Skeletal muscle cell (primary cell): ENCODE results near the gene ASAP2.

Source experiments
- DNase-seq: peaks from one replicate; pipeline ENCODE4 v3.0.0-alpha.2; 2010; ENCODE audit warnings: low read depth
- H3K4me3 ChIP-seq: 2 replicates; pipeline ENCODE4 v1.5.1; 2011; ENCODE audit warnings: low read depth, mild to moderate bottlenecking, control low read depth, low read length, moderate library complexity

Gene ASAP2

DNA sequence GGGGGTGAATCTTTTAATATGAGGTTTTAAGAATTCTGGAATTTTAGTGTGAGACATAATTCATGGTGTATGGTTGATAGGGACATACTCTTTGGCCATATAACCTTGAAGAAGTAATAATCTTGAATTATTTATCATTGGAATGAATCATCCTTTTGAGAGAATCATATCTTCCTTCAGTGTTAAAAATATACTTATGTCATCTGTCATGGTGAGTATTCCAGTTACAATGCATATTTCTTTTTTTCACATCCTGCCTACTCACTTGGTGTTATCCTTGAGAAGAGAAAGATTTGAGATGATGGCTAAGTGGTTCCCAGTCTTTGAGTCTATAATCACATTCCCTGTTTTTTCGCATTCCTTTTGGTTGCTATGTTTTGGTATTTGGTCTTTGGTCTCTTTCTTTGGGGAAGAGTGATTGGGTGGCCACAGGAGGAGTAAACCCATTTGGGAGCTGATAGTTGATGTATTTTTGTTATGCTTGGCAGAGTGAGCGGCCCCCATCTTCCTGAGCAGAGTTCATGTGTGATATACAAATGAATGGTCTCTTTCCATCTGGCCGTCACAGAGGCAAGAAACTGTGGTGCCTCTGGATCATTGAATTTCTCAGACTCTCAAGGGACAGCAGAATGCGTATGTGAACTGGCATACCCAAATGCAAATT is 21.6 kb downstream of the ASAP2 start:
- no peak overlapping the region for H3K4me3 ChIP-seq
- no peak for DNase-seq

DNA sequence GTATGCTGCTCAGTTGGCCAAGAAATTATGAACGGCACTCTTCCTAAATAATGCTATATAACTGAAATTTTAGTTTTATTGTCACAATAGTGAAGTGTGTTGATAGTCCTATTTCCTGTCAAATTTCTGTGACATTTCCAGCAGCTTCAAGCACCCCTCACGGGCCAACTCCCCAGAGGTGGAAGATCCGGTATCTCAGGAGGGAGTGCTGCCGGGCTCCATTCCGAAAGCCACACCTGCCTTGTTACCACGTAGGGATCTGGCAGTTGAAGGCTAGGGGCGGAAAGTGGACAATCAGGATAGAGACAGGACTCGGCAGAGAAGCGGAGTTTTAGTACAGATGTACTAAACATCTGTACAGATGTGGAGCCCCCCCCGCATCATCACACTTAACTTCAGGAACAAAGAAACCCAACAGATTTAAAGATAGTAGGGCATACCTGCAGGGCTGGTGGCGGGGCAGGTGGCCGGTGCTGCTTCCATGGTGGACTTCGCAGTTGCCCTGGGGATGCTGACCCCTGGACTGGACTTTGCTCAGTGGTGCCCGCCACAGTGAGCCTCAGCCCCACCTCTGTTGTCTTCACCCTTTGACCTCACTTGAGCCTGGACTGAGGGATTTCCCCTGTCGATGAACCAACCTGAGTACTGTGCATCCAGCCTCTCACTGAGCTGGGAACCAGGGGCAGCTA is 22.3 kb downstream of the ASAP2 start:
- H3K4me3 ChIP-seq = no peak overlapping the region
- no peak for DNase-seq

DNA sequence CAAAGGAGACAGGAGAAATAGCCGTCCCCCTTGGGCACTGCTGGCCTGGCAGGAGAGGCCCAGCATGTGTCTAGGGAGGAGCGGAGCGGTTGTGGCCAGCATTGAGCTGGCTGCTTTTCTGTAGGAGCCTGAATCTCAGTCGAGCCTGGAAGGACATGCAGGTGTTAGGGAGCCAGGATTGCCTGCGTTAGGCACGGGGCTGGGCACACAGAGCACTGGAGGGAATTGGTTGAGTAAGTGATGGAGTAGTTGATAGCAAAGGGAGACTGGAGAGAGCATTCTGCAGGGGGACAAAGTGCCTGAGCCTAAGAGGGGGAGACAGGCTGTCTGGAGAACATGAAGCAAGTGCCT is 22.8 kb downstream of the ASAP2 start:
- DNase-seq = no peak
- no peak overlapping the region for H3K4me3 ChIP-seq

DNA sequence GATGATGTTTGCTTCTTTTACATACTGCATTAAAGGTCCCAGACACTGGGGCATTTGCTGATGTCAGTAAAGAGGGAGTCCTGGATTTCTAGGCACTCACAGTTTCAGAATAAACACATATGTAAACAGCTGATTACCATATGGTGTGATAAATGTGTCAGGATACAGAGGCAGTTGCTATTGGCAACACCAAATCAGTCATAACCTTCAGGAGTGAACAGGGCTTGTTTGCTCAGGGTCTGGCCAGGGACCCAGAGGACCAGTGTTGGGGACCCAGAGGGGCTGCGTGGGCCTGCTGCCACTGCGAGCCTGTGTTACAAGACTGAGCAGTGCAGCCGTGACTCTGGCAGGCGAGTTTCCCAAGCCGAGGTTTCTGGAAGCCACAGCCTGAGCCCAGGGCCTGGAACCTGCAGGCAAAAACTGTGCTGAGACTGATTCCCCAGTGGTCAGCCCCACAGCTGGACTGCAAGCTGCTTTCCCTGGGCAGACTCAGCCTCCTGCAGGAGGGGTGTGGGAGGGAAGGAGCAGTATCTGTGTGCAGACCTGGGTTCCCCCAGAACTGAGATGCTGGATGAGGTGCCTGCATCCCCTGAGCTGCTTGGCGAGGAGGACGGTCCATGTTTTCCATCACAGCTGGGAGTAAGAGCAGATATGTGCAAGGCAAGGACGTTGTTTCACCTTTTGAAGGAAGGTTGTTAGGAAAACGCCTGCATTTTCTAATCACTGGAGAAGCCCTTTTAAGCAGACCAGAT is 23.6 kb downstream of the ASAP2 start:
- no peak for DNase-seq
- no peak overlapping the region for H3K4me3 ChIP-seq

DNA sequence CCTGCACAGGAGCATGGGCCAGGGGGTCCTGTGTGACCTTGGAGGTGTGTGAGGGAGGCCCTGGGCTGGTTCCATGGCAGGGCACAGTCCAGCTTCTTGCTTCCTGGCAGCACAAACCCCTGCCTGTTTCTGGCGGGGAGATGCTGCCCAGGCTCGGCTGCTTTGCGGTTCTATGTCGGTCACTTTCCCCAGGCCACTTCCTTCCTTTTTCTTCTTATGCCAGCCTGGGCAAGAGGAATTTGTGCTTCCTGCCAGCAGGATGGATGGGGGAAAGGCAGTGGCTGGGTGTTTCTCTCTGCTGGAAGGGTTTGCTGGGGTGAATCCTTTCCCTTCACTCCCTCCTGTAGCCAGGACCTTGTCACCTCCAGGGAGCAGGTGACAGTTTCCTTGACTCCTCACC is 24.3 kb downstream of the ASAP2 start:
- no peak overlapping the region for H3K4me3 ChIP-seq
- no peak for DNase-seq

DNA sequence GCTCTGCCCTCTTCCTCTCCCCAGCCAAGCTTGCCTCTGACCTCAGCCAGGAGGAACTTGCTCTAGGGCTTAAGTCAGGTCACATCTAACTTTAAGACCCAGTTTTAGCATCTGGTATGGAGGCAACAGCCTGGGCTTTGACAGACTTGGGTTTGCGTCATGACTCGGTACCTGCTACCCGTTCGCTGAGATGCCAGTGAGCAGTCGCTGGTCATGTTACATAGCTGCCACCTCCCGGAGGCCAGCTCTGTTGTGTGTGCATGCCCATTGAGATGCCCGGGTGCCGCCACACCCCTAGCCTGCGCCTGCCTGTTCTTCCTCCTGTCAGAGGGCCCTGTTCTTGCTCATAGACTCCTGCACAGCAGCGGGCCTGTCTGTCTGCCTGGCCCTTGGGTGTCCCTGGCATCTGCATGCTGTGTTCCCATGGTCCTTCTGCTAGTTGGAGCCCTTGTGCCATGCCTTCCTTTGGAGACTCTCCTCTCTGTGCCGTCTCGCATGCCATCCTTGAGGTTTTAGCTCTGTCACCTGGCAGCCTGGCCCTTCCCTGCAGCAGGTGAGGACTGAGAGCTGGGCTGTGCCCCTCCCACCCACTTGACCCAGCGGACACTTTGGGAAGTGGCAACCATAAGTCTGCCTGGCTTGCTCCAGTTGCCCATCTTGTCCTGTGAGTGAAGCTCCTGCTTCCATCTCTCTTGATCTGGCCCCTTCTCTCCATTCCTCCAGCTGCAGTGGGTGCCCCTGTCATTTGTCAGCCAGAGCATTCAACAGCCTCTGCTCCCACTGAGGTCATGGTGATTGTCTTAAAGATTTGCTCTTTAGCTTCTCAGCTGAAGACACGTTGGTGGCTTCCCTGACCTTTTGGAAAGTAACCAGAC is 24.9 kb downstream of the ASAP2 start:
- DNase-seq = no peak

DNA sequence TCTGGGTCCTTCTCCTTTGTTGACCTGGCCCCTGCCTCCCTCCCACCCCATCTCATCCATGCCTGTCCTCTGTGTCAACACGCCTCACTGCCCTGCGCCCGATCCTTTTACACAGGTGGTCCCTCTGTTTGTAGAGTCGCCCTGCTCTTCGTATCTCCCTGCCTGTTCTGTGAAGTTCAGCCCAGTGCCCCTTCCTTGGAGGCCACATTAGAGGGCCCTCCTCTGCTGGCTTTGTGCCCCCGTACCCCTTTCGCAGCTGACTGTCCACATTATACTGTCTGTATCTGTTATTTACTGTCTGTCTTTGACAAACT is 25.5 kb downstream of the ASAP2 start:
- DNase-seq = no peak

More for the DNA sequence above, 24.9 kb downstream of the ASAP2 start:
- no peak overlapping the region for H3K4me3 ChIP-seq

DNA sequence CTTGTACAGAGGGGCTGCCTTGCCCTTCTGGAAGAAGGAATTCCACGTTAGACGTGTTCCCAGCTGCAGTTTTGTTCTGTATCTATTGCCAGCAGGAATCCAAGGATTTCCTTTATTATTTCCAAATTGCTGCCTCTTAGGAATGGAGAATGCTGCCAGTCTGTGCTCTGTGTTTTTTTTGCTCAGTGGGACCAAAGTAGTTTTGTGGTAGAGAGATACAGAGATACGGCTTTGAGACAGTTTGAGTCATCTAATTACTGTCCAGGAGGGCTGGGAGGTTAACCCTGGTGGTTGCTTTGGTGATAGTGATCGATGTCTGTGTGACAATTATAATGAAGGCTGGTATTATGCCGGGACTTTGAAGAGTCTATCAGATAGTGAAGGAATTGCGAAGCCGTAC is 26.3 kb downstream of the ASAP2 start:
- DNase-seq = no peak
- H3K4me3 ChIP-seq = no peak overlapping the region

More for the DNA sequence above, 25.5 kb downstream of the ASAP2 start:
- H3K4me3 ChIP-seq = no peak overlapping the region

DNA sequence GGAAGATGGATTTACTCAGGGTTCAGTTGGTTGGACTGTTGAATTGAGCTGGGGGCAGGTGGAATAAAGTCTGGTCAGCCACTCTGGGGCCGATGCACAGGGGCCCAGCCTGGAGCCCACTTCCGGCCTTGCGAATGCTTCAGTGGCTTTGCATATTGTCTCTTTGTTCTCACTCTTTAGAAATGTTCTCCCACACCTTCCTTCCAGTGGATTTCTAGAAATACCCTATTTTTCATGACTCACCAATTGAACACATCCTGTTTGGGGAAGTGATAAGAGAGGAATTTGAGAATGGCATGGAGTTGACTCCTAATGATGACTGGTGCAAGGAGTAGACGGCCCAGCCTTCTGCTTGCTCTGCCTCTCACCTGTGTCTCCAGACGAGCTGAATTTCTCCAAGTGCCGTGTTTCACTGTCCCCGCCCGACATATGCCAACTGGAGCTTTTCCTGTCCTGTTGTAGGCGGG is 28.1 kb downstream of the ASAP2 start:
- DNase-seq = no peak
- H3K4me3 ChIP-seq = no peak overlapping the region

DNA sequence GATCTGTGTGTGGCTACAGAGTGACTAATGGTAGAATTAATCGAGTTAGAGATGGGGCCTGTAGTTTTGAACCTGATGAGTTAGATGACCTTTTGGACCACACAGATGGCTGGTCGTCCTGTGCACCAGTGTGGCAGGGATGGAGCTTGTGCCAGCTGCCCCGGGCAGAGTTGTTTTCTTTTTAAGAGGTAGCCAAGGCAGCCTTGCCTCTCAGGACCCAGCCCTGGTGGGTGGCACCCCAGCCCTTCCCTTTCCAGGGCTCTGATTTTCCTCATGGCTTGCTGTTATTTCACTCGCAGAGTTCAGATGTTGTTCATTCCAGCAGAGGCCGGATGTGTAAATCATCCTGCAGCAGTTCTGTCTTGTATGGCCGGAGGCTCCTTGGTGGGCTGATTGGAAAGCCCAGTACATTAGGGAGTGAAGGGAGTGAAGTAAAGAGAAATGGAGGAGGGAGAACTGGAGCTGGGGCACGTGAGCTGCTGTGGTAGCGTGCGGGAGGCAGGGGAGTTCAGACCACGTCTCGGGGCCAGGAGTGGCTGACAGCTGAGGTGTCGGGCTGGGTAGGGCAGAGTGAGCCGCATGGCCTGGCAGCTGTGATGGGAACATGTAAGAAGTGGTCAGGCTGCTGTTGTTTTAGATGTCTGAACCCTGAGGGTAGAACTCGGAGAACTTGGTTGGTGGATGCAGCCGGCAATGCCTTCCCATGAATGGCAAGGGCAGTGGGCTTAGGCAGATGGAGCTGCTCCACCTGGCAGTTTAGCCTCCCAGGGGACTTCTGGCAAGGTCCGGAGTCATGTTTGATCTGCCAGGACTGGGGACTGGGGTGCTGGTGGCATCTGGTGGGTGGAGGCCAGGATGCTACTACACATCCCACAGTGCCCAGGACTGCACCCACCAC is 28.8 kb downstream of the ASAP2 start:
- no peak for DNase-seq

DNA sequence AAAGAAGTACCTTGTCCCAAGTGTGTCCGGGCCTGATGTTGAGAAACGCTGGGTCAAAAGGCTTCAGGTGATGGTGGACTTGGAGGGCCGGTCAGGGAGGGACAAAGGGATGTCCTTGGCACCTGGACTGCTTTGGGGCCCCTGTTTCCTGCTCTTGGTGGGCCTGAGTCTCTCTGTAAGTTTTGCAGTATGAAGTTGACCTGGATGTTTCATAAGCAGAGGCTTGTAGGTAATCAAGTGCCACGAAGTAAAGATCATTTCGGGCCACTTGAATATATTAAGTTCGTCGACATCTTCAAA is 29.4 kb downstream of the ASAP2 start:
- no peak for DNase-seq
- no peak overlapping the region for H3K4me3 ChIP-seq

More for the DNA sequence above, 28.8 kb downstream of the ASAP2 start:
- H3K4me3 ChIP-seq = no peak overlapping the region

DNA sequence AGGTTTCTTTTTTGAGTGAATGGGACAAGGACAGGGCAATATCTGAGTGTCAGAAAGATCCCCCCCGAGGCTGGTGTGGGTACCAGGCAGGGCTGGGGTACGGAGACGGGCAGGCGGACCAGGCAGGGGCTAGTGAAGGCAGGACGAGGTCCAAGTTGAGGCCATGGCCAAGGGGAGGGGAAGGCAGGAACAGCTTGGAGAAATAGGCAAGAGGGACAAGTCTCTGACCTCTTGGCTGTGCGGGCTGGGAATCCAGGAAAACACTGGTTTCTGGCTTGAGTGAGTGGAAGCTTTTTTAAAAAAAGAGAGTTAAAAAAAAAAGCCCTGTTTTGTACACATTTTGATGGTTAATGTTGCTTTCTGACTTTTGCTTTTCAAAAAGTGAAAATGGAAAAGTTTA is 30.3 kb downstream of the ASAP2 start:
- no peak overlapping the region for H3K4me3 ChIP-seq
- no peak for DNase-seq

DNA sequence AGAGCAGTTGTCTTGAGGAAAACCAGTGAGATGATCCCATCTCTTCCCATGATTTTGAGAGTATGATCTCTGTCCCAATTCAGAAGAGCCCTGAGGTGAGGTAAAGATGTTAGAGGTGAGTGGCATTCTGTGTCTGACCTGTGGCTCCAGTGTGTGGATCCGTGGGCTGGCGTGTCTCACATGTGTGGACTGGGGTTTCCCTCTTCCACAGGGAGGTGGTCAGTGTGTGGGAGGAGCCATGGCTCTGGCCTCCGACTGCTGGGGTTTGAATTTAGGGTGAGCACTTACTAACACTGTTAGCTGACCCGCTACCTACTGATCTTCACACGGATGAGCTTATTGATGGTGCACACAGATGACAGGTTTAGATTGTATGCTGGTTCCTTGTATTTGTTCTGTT is 31.2 kb downstream of the ASAP2 start:
- H3K4me3 ChIP-seq = no peak overlapping the region
- no peak for DNase-seq

DNA sequence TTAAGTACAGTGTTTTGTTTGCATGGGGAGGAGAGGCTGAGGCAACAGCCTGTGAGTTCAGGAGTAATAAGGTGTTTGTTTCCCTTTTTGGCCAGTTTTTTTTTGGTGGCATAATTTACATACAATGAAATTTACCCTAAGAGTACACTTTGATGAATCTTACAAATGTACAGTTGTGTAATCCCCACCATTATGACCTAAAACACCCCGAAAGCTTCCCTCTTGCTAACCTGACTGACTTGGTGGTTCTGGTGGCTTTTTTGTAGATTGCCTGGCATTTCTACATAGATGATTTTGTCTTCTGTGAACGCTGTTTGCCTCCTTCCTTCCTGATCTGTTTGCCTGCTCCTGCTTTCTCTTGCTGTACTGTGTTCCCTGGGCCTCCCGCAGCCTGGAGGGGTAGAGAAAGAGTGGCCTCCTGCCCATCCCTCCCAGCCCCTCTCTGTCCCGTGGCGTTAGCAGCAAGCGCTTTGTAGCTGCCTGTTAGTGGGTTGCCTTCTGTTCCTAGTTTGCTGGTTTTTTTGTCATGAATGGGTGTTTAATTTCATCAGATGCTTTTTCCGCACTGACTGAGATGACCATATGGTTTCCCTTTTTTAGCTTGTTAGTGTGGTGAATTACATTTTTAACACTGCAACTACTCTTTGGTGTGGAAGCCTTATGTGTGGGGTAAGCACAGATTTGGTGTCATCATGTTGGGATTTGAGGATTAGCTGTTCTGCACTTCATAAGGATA is 32.1 kb downstream of the ASAP2 start:
- DNase-seq = no peak
- no peak overlapping the region for H3K4me3 ChIP-seq

DNA sequence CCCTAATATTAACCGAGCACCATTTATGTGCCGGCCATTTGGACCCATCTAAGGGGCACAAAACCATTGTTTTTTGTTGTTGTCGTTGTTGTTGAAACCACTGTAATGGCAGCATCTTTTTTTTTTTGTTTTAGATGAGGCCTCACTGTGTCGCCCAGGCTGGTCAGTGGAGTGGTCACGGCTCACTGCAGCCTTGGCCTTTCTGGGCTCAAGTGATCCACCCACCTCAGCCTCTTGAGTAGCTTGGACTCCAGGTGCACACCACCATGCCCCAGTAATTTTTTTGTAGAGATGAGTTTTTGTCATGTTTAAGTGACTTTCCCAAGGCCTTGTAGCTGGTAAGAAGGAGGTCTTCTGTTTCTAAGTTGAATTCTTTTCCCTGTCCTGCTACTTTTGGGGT is 33.0 kb downstream of the ASAP2 start:
- DNase-seq = no peak

DNA sequence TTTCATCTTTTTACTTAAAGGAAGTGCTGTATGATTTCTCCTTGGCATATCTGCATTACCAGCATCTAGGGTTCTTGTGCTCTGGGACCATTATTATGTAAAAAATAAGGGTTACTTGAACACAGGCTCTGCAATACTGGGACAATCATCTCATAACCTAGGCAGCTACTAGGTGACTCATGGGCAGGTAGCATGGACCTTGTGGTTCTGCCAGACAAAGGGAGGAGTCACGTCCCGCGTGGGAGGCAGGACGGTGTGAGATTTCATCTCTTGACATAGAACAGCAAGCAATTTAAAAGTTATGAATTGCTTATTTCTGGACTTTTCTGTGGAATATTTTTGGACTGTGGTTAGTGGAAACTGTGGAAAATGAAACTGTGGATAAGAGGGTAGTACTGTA is 34.1 kb downstream of the ASAP2 start:
- no peak for DNase-seq
- H3K4me3 ChIP-seq = no peak overlapping the region

More for the DNA sequence above, 33.0 kb downstream of the ASAP2 start:
- H3K4me3 ChIP-seq = no peak overlapping the region

DNA sequence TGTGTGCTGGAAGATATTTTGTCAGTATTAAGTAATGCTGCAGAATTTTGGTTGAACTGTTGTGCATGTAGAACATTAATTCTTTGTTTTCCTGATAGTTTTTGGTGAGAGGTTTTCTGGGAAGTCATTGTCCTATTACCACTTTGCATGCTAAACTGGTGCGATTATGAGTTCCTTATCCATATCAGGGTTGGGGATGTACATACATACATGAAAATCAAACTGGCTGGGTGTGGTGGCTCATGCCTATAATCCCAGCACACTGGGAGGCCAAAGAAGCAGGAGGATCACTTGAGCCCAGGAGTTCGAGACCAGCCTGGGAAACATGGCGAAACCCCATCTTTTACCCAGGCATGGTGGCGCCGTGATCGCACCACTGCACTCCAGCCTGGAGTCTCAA is 34.6 kb downstream of the ASAP2 start:
- DNase-seq = no peak

DNA sequence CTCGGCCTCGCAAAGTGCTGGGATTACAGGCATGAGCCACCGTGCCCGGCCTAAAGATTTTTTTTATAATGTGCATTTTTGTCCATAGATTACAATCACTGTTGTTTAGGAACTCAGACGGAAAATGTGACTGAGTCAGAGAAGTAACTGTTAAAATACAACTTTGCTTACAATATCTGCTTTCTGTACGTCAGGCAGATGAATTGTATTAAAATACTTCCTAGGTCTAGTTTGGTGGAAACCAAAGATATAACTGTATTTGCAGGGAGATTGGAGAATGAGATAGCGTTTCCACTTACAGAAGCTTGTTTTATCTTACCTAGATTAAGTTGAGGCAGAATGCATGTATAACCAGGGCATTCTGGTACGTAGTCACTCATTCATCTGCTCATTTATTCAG is 36.7 kb downstream of the ASAP2 start:
- DNase-seq = no peak
- H3K4me3 ChIP-seq = no peak overlapping the region

More for the DNA sequence above, 34.6 kb downstream of the ASAP2 start:
- no peak overlapping the region for H3K4me3 ChIP-seq
